ENCODE results near the gene C2orf92. TPM values are rescaled to one million over a fixed set of nuclear protein-coding genes. Genes with fewer than 3 reads are reported as not detected.

The C2orf92 gene
- total RNA-seq (2022; extraction: Qiagen RNA extraction; ENCODE audit: low read depth): 0.60 to 1.2 TPM (median 1.0 TPM) in 5 replicates

DNA sequence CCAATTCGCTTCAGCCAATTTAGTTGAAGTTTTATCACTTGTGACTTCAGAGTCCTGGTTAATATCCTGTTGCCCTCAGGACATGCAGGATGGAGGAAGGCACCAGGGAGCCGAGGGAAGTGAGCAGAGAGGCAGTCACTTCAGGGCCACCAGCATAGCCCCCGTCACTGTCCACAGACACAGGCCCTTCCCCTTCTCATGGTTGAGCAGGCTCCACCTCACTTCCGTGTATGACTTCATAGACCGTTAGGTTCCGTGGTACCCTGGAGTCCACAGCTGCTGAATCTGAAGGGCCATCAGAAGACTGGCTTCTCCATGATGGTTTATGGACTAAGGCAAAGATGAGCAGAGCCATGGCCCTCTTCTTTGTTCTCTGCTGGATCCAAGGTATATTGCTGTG lies at the start of gene C2orf92:
Gene C2orf92, plus strand, starts transcription at position 266 of the 400 bp plus-strand sequence. Its CDS starts 76 bp downstream, at position 342.

DNA sequence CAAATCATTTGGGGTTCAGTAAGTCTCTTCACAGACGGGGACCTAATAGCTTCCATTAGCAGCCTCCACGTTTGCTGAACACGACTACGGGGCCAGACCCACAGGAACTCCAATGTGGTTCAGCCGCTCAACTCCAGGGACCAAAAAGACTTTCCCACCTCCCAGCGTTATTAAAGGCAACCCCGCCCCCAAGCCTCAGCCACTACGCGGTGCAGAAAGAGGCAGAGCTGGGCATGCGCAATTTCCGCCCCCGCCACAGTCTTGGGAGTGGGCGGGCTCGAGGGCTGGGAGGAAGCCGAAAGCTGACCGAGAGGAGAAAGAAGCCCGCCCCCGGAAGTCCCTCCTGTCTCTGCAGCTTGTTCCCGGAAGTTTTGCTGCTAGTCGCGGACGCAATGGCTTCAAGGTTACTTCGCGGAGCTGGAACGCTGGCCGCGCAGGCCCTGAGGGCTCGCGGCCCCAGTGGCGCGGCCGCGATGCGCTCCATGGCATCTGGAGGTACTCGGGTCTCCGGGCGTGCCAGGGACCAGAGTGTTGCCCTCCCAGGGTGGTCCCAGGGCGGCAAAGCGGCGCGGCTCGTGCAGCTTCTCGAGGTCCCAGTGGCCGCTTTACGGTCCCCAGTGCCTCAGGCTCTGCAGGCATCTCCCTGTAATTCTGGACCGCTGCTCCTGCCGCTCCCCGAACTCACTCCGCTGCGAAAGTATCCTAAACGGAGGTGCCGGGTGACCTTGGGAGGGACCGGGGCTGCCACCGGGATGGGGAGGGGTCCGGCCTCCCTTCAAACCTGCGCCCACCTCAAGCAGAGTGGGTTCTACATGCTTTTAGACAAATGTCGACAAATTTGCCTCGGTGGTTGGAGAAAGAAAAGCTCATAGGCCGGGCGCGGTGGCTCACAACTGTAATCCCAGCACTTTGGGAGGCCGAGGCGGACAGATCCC lies 23.6 kb upstream of the C2orf92 start, which contains the start of gene COX5B:
Gene COX5B, plus strand, starts transcription at position 368 of the 935 bp plus-strand sequence. Its CDS starts 25 bp downstream, at position 393.

DNA sequence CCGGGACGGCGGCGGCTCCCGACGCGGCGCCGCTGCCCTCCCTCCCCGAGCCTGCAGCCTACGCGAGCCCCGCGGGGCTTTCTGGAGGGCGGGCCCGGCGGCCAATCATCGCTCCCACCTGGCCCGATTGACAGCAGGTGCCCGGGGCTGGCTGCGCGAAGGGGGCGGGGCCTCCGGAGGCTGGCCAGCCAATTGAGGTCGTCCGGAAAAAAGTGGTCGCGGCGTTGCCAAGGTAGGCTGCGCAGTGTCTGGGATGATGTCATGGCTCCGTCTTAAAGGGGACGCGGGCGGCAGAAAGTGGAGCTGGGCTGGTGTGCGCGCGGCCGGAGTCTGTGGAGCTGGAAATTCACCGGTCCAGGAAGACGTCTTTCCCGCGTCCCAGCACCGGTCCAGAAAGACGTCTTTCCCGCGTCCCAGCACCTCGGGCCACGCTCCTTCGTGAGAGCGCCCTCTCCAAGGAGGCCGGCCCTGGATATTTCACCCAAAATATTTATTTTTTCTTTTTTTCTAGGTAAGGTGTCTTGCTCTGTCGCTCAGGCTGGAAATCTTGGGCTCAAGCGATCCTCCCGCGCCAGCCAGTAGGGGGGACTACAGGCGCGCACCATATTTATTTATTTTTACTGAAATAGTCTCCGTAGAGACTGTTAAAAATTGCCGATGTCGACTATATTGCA lies 5.4 kb upstream of the C2orf92 start, which contains the start of gene ACTR1B:
Gene ACTR1B, minus strand, starts transcription at position 83 of the 674 bp plus-strand sequence. CDS start 154 bp downstream, outside the sequence.

DNA sequence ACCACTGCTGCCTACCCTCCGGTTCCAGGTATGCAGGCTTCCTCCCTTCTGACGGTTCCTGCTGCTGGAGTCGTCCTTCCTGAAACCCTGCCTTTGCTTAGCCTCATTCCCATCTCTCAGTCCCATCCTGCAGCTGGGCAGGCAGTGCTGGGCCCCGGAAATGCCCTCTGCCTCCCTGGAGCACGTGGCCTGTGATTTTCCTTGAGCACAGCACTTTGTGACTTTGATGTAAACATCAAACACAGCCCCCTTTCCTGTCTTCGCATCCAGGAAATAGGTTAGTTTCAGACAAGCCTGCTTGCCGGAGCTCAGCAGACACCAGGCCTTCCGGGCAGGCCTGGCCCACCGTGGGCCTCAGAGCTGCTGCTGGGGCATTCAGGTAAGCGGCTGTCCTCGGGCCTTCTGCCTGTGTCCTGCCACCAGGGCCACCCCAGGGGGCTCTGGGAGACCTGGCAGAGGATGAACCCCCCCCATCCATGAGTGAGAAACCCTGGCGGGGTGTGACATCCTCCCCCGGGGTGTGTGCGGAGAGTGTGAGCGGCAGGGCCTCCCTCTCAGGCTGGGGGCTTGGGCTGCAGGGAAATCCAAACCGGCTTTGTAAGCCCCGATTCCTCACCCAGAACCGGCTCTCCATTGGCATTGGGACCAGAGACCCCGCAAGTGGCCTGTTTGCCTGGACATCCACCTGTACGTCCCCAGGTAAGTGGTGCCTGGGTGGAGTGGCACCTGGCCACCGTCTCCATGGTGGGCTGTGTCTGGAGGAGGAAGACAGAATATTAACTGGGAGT lies 44.0 kb downstream of the C2orf92 start, which contains the start of gene ZAP70:
Gene ZAP70, plus strand, starts transcription at position 281 of the 788 bp plus-strand sequence. CDS start 10,461 bp downstream, outside the sequence.

Other genes with a start within 250 kb of the C2orf92 start
- 3.9 to 7.0 TPM (median 4.2 TPM) in 5 replicates for gene ANKRD36B, start 79.8 kb upstream of the C2orf92 start, total RNA-seq (2022; extraction: Qiagen RNA extraction; ENCODE audit: low read depth)
- 299 to 335 TPM (median 321 TPM) in 5 replicates for gene COX5B, start 23.7 kb upstream of the C2orf92 start, total RNA-seq (2022; extraction: Qiagen RNA extraction; ENCODE audit: low read depth)
- 33.5 to 47.1 TPM (median 42.6 TPM) in 5 replicates for gene ACTR1B, start 5.7 kb upstream of the C2orf92 start, total RNA-seq (2022; extraction: Qiagen RNA extraction; ENCODE audit: low read depth)
- gene ZAP70, start 43.9 kb downstream of the C2orf92 start, total RNA-seq (2022; extraction: Qiagen RNA extraction; ENCODE audit: low read depth): 0.08 TPM in 1 of 5 replicates, not detected in the others

Data from A549 treated with GW870086 at 1 μM for 4 hours (cell line).